ENCODE data around the gene MAP2. TPM values are rescaled to one million over a fixed set of nuclear protein-coding genes. Genes with fewer than 3 reads are reported as not detected.

Gene MAP2
- total and polyA plus RNA-seq, 11 donors, result 3.2 to 19.3 (median 8.9) TPM

DNA sequence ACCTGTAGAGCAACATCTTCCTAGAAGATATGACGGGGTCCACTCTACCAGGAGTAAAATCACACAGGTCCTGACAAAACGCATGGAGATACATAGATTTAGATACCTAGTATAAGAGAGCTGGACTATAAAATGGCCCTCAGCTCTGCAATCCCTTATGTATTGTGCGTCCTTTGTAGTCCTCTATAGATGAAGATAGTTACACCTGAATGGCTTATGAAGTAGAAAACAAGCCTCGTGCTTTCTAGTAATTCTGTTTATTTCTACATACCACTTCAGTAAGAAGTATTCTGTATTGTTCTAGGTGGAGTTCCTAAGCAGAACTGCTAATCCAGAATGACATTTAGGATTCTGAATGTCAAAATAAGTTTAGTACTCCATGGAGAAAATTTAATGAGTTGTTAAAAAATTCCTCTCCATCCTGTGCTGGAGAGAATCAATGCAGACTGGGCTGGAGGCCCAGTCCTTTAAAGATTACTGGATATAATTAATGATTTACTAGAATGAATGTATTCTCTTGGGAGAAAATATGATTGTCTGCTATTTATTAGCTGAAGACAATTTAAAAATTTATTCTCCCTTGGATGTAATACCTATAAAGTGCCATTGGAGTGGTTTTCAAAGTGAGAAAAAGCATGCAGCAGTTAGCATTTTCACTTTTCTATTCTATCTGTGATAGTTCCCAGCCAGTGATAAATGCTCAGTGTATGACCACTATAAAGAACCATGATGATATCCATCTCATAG lies 200.5 kb downstream of the MAP2 start:
- no peak overlapping the region for H3K4me3 ChIP-seq
- TF ChIP-seq, protein P1, sequence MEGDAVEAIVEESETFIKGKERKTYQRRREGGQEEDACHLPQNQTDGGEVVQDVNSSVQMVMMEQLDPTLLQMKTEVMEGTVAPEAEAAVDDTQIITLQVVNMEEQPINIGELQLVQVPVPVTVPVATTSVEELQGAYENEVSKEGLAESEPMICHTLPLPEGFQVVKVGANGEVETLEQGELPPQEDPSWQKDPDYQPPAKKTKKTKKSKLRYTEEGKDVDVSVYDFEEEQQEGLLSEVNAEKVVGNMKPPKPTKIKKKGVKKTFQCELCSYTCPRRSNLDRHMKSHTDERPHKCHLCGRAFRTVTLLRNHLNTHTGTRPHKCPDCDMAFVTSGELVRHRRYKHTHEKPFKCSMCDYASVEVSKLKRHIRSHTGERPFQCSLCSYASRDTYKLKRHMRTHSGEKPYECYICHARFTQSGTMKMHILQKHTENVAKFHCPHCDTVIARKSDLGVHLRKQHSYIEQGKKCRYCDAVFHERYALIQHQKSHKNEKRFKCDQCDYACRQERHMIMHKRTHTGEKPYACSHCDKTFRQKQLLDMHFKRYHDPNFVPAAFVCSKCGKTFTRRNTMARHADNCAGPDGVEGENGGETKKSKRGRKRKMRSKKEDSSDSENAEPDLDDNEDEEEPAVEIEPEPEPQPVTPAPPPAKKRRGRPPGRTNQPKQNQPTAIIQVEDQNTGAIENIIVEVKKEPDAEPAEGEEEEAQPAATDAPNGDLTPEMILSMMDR (IDR thresholded peaks at IDR 0.05), result no peak
- TF ChIP-seq POLR2A (IDR thresholded peaks at IDR 0.05), result no peak
- no peak overlapping the region for H3K27ac ChIP-seq
- 89 to 93% (median 91%) methylated on average over 4 of the region's 4 CpGs for WGBS, 4 donors
- no peaks in the 10 kb centered on the region for H3K27me3 ChIP-seq
- H3K4me1 ChIP-seq, result peaks cover 0 to 3% (median 0%) of the 10 kb centered on the region in 12 donors
- no peak for ATAC-seq
- DNase-seq, result no peak
- H3K36me3 ChIP-seq, result no peaks in the 10 kb centered on the region
- no peaks in the 10 kb centered on the region for H3K9me3 ChIP-seq
- intact Hi-C loops (cut with DNase I), result no loop called here

DNA sequence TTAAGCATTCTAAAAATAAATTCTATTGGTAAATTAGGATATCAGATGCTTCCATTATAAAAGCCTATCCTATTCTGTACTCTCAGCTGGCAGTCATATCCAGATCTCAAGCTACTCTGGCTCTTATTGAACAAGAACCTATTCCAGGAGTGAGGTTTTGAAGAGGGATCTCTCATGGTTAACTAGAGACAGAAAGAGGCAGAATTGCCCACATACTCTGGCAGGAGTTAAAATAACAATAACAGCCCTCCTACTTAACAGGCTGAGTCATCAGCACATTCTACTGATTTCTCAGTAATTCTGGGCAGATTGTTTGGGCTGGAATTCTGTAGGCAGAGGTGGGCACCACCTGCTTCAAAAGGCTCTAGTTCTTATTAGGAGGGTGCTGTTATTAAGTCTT lies 205.8 kb downstream of the MAP2 start:
- TF ChIP-seq POLR2A (IDR thresholded peaks at IDR 0.05), result no peak
- TF ChIP-seq, protein P1 (IDR thresholded peaks at IDR 0.05), result no peak
- H3K27me3 ChIP-seq, result no peaks in the 10 kb centered on the region
- no peak overlapping the region for H3K4me3 ChIP-seq
- intact Hi-C loops (cut with DNase I), result no loop called here
- no peaks in the 10 kb centered on the region for H3K36me3 ChIP-seq
- no peak for DNase-seq
- no peak overlapping the region for H3K27ac ChIP-seq
- H3K9me3 ChIP-seq, result no peaks in the 10 kb centered on the region
- H3K4me1 ChIP-seq, result no peaks in the 10 kb centered on the region
- ATAC-seq, result no peak

DNA sequence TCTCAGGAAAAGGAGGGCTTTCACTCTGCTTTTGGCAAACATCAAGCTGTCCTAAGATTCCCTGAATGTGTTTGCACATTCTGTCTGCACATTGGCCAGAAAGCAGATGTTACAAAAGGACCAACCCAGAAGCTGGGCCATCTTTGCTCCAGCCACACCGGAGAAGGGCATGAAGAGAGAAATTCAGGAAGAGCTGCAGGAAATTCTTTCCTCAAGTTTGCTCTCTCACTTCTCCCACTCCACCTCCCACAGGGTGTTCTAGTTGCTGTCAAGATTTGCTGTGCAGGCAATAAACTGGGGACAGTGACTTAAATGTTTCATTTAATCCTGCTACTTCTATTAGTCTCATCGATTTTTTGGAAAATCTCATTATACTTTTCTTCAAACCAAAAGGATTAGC lies 210.1 kb downstream of the MAP2 start:
- ATAC-seq, result no peak
- TF ChIP-seq, protein P1 (IDR thresholded peaks at IDR 0.05), result no peak
- no peak for TF ChIP-seq POLR2A (IDR thresholded peaks at IDR 0.05)
- no peak for DNase-seq

DNA sequence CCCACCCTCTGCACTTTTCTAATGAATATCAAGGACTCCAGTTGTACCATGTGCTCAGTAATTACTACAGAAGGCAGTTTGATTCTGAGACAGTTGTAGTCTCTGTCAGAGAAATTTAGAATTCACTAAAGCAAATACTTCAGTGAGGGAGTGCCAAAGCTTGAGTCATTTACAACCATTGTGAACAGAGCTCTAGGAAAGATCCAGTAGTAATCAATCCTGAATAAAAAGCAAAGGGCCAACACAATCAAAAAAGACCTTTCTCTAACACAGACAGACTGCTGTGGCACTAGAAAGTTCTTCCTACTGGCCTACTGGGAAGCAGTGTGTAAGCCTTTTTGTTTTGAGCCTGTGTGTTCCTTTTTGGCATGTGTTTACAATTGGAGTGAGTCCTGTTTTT lies 212.2 kb downstream of the MAP2 start:
- Histone ChIP-seq H3K27ac (no peak overlapping the region), H3K4me3 (no peak overlapping the region), H3K9me3 (no peaks in the 10 kb centered on the region), H3K36me3 (no peaks in the 10 kb centered on the region), H3K27me3 (no peaks in the 10 kb centered on the region), H3K4me1 (no peaks in the 10 kb centered on the region)
- TF ChIP-seq, protein P1 (IDR thresholded peaks at IDR 0.05), result no peak
- no peak for TF ChIP-seq POLR2A (IDR thresholded peaks at IDR 0.05)
- intact Hi-C loops (cut with DNase I), result no loop called here
- no peak for ATAC-seq
- DNase-seq, result no peak

More for the DNA sequence above, 210.1 kb downstream of the MAP2 start:
- no peak overlapping the region for H3K27ac ChIP-seq
- no peaks in the 10 kb centered on the region for H3K27me3 ChIP-seq
- no peaks in the 10 kb centered on the region for H3K36me3 ChIP-seq
- H3K4me1 ChIP-seq, result no peaks in the 10 kb centered on the region
- 64 to 76% (median 71%) methylated on average over 2 of the region's 2 CpGs for WGBS, 4 donors
- intact Hi-C loops (cut with DNase I), result no loop called here
- H3K9me3 ChIP-seq, result no peaks in the 10 kb centered on the region
- no peak overlapping the region for H3K4me3 ChIP-seq

All from heart left ventricle (tissue), 16 donors.